Glomerular visceral epithelial cell (primary cell): ENCODE data around the gene UCN3.
"Not testable (repeated sequence)": the region's sequence is repeated elsewhere in the genome, so short reads cannot be mapped to it uniquely, and the experiment has no call there.

Experiments used
- DNase-seq: peaks from one replicate; pipeline ENCODE4 v3.0.0-alpha.2; 2016; ENCODE audit errors: extremely low spot score

The UCN3 gene

DNA sequence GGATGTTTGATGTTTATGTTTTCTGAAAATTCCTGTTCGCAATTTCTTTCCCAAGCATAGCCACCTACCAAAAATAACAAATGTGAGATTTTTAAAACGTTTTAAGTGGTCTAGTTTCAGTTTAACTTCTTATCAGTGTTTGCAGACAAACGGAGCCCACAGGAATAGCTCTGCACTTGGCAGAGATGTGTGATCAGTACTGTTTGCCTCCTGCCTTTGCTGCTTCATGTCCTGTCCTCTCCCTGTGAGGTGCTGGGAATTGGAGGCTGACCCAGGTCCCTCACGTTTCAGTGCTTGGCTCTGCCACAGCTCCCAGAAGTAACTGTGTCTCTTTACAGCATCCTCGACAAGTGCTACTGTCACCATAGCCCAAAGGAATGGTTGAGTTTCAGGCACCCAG is 1.2 kb downstream of the UCN3 start:
- DNase-seq = no peak

GRCh38 chr10:5369362-5370158 is 4.8 kb downstream of the UCN3 start:
- no peak for DNase-seq

DNA sequence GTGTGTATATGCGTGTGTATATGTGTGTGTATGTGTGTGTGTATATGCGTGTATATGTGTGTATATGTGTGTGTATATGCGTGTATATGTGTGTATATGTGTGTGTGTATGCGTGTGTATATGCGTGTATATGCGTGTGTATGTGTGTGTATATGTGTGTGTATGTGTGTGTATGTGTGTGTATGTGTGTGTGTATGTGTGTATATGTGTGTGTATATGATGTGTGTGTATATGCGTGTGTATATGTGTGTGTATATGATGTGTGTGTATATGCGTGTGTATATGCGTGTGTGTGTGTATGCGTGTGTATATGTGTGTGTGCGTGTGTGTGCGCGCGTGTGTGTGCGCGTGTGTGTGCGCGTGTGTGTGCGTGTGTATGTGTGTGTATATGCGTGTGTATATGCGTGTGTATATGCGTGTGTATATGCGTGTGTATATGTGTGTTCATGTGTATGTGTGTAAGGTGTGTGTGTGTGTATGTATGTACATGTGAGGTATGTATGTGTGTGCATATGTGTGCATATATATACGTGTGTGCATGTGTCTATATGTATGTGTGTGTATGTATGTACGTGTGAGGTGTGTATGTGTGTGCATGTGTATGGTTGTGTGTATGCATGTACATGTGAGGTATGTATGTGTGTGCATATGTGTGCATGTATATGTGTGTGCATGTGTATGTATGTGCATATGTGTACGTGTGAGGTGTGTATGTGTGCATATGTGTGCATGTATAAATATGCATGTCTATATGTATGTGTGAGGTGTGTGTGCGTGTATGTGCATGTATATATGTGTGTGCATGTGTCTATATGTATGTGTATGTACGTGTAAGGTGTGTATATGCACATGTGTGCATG is 6.0 kb downstream of the UCN3 start:
- DNase-seq = no peak

DNA sequence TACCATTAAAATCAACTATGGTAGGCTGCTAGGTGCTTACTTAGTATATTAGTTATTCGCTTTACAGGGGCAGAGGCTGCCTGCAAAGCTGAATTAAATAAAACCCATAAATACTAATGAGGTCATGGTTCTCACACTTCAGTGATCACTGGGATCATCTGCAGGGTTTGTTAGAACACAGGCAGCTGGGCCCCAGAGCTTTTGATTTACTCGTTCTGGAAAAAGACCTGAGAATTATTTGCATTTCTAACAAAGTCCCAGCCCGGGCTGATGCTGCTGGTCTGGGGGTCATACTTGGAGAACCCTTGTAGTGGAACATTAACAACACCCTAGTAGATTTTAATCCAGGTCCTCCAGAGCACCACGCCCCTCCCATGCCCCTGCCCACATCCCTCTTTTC is 8.5 kb downstream of the UCN3 start:
- peak; percentile 18 for DNase-seq

DNA sequence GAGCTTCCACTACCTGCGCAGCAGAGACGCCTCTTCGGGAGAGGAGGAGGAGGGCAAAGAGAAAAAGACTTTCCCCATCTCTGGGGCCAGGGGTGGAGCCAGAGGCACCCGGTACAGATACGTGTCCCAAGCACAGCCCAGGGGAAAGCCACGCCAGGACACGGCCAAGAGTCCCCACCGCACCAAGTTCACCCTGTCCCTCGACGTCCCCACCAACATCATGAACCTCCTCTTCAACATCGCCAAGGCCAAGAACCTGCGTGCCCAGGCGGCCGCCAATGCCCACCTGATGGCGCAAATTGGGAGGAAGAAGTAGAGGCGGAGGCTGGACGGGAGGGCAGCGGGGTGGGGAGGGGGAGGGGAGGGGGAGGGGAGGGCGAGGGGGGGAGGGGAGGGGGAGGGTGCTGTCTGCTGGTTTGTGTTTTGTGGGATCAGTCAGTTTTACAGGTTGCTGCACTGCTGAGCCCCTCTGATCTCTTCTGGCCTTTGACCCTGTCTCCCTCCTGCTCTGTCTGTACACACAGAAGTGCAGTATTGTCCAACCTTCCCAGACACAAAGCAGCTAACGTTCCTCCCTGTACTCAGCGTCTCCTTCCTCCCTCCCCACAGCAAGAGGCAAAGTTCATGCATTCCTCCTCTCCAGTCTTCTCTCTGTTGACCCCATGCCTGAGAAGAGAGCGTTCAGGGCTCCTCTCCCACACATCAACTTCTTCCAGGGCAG is 9.3 kb downstream of the UCN3 start:
- DNase-seq = no peak

GRCh38 chr10:5376450-5376849 is 11.7 kb downstream of the UCN3 start:
- no peak for DNase-seq

GRCh38 chr10:5379202-5379601 is 14.4 kb downstream of the UCN3 start:
- not testable (repeated sequence) for DNase-seq

GRCh38 chr10:5380395-5380794 is 15.6 kb downstream of the UCN3 start:
- not testable (repeated sequence) for DNase-seq

- no peak for DNase-seq
Measured at GRCh38 chr10:5381187-5381586, 16.4 kb downstream of the UCN3 start.

DNA sequence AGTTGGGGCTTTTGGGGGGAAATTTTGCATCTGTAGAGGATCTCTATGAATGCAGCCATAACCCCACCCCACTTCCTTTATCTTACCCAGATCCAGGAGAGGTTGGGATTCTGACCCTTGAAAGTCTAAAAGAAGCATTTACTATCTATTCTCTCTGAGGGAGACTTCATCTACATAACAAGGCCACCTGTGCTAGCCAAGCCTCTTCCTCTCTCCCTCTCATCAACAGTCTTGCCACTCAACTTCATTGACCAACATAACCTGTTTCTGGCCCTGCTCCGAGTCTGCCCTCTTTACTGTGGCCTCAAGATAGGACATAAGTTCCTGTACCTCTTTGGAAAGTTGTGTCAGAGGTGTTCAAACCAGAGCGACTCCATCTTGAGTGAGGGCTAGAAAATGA is 20.5 kb downstream of the UCN3 start:
- no peak for DNase-seq

- DNase-seq = no peak
Measured at GRCh38 chr10:5387169-5387568, 22.4 kb downstream of the UCN3 start.

- DNase-seq = no peak
Measured at GRCh38 chr10:5390607-5391205, 25.9 kb downstream of the UCN3 start.

GRCh38 chr10:5391790-5392189 is 27.0 kb downstream of the UCN3 start:
- DNase-seq = no peak

DNA sequence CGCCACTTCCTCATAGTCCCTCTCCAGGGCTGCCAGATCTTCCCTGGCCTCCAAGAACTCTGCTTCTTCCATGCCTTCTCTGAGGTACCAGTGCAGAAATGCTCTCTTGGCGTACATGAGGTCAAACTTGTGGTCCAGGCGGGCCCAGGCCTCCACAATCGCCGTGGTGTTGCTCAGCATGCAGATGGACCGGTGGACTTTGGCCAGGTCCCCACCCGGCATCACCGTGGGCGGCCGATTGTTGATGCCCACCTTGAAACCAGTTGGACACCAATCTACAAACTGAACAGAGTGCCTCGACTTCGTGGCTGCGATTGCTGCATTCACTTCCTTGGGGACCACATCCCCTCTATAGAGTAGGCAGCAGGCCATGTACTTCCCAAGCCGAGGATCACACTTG is 28.8 kb downstream of the UCN3 start:
- DNase-seq = no peak

- DNase-seq = no peak
Measured at GRCh38 chr10:5395168-5395567, 30.4 kb downstream of the UCN3 start.

GRCh38 chr10:5396556-5397300 is 32.0 kb downstream of the UCN3 start:
- DNase-seq = no peak

GRCh38 chr10:5399332-5399731 is 34.6 kb downstream of the UCN3 start:
- no peak for DNase-seq

DNA sequence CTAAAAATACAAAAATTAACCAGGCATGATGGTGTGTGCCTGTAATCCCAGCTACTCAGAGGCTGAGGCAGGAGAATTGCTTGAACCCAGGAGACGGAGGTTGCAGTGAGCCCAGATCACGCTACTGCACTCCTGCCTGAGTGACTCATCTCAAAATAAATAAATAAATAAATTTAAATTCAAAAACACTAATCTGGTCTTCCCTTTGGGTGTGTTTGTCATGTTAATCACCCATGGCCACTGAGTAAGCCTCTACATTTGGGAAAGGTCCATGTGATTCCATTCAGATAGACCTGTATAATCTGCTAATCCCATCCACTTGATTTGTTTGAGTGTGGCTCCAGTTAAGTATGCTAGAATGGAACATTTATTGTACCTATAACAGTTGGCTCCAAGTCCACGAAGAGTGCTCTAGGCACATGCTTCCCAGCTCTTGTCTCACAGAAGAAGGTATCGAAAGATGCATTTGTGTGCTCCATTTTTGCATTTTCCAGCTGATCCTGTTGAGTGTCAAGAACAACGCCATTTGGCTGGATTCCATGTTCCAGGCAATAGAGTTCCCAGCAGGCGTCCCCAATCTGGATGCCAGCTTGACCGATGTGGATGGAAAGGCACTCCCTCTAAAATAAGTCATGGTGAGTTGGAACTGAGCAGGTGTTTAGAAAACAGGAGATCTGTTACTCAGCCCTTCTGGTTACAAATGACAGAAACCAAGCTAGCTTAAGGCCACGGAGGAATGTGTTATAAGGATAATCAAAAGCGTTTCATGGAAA is 35.9 kb downstream of the UCN3 start:
- DNase-seq = no peak

GRCh38 chr10:5402798-5403197 is 38.0 kb downstream of the UCN3 start:
- DNase-seq = no peak

- DNase-seq = peak; percentile 32
Measured at GRCh38 chr10:5404208-5405041, 39.7 kb downstream of the UCN3 start, which contains the start of gene TUBAL3. Gene TUBAL3, minus strand, starts transcription at chr10:5404828. Its CDS starts 36 bp downstream, at chr10:5404792.
